VCaP (cell line): ENCODE measurements around the gene CCDC142.

Experiments
- H3K27ac ChIP-seq: fragments of 450-650 bp; 2 replicates; pipeline ENCODE4 v1.5.1; 2017
- CTCF ChIP-seq: fragments of 450-650 bp; conservative IDR thresholded peaks from 2 replicates; pipeline ENCODE4 v1.5.1; 2017; ENCODE audit warnings: mild to moderate bottlenecking, moderate library complexity

The CCDC142 gene

GRCh38 chr2:74499940-74500577 is 17.3 kb upstream of the CCDC142 start:
- no peak overlapping the region for H3K27ac ChIP-seq
- TF ChIP-seq CTCF: no peak

- no peak for TF ChIP-seq CTCF
- no peak within 1 kb of the TSS; the same call in 1 of the 2 replicates for H3K27ac ChIP-seq
Measured at GRCh38 chr2:74499267-74499939, 16.6 kb upstream of the CCDC142 start, which contains the start of gene LBX2. TSS of gene LBX2 (minus strand) at chr2:74499603. CDS start at chr2:74499537, 66 bp downstream.

GRCh38 chr2:74498500-74499266 is 15.9 kb upstream of the CCDC142 start:
- TF ChIP-seq CTCF: no peak
- H3K27ac ChIP-seq: peak overlapping the region; percentile 27; the same call in 1 of the 2 replicates

GRCh38 chr2:74497777-74498499 is 15.1 kb upstream of the CCDC142 start:
- peak overlapping the region; percentile 27; the same call in 1 of the 2 replicates for H3K27ac ChIP-seq
- no peak for TF ChIP-seq CTCF

GRCh38 chr2:74496997-74497776 is 14.4 kb upstream of the CCDC142 start:
- TF ChIP-seq CTCF: no peak
- peak overlapping the region; percentile 27; the same call in 1 of the 2 replicates for H3K27ac ChIP-seq

GRCh38 chr2:74495440-74495839 is 12.6 kb upstream of the CCDC142 start:
- no peak overlapping the region for H3K27ac ChIP-seq
- no peak for TF ChIP-seq CTCF
